SK-N-SH (cell line): Measurements from ENCODE around the gene NDUFS7. TPM values are rescaled to one million over a fixed set of nuclear protein-coding genes. Genes with fewer than 3 reads are reported as not detected.

Source experiments
- CTCF ChIA-PET: fragments of 300-600, 350-600 bp; formaldehyde crosslinking; extraction: SDS; loops from one replicate; lab custom pipeline; 2021; lab: Yijun Ruan, JAX
- POLR2A ChIA-PET: fragments of 350-600 bp; sonication (Branson Sonifier 250); formaldehyde crosslinking; extraction: SDS; loops from one replicate; lab custom pipeline; 2020; ENCODE audit warnings: antibody characterized with exemption, inconsistent platforms; lab: Yijun Ruan, JAX
- DNase-seq: peaks from one replicate; pipeline ENCODE4 v3.0.0; 2012
- H2AFZ ChIP-seq: fragments of 200-600 bp; sonication (generic); 2 replicates; pipeline ENCODE4 v1.8.1; 2016; ENCODE audit warnings: antibody characterized with exemption, mild to moderate bottlenecking, low read depth
- H3F3A ChIP-seq: fragments of 200-600 bp; sonication (generic); replicated peaks from 2 replicates; pipeline ENCODE3; 2016; ENCODE audit warnings: antibody characterized with exemption, mild to moderate bottlenecking; ENCODE audit not compliant: insufficient read depth
- H3K27ac ChIP-seq, 2 experiments: fragments of 200-500 bp in 1 of 2; fragments of 200-600 bp in 1 of 2; sonication (Bioruptor generic) in 1 of 2; sonication (generic), shearing (Covaris generic) in 1 of 2; 2 replicates each; pipeline versions ENCODE4 v1.5.1 to v1.6.1; 2014 to 2016; ENCODE audit warnings: low read depth in 2 of 2, inconsistent platforms in 1 of 2, low read length in 1 of 2, mild to moderate bottlenecking in 1 of 2, mixed read lengths in 1 of 2
- H3K27me3 ChIP-seq: fragments of 200-600 bp; sonication (generic), shearing (Covaris generic); 2 replicates; pipeline ENCODE4 v1.6.1; 2016; ENCODE audit warnings: mixed run types; ENCODE audit not compliant: insufficient read depth
- H3K36me3 ChIP-seq, 2 experiments: fragments of 200-500 bp in 1 of 2; fragments of 200-600 bp in 1 of 2; sonication (Bioruptor generic) in 1 of 2; sonication (generic) in 1 of 2; replicated peaks in 1 of 2; 2 replicates each; pipeline versions ENCODE3 to v1.5.1; 2014 to 2016; ENCODE audit warnings: low read length in 1 of 2, mild to moderate bottlenecking in 1 of 2; ENCODE audit not compliant: insufficient read depth in 2 of 2, control insufficient read depth in 1 of 2
- H3K4me1 ChIP-seq, 2 experiments: fragments of 200-500 bp in 1 of 2; fragments of 200-600 bp in 1 of 2; sonication (Bioruptor generic) in 1 of 2; sonication (generic), shearing (Covaris generic) in 1 of 2; 2 replicates each; pipeline versions ENCODE4 v1.5.1 to v1.6.1; 2014 to 2016; ENCODE audit warnings: low read depth in 1 of 2, low read length in 1 of 2, mixed run types in 1 of 2; ENCODE audit not compliant: insufficient read depth in 2 of 2, control insufficient read depth in 1 of 2
- H3K4me2 ChIP-seq: fragments of 200-600 bp; sonication (generic), shearing (Covaris generic); 2 replicates; pipeline ENCODE4 v1.6.1; 2017; ENCODE audit warnings: mixed run types
- H3K4me3 ChIP-seq, 2 experiments: fragments of 200-500 bp in 1 of 2; fragments of 200-600 bp in 1 of 2; sonication (Bioruptor generic) in 1 of 2; sonication (generic), shearing (Covaris generic) in 1 of 2; 2 replicates each; pipeline versions ENCODE4 v1.5.1 to v1.8.1; 2014 to 2016; ENCODE audit warnings: low read depth in 2 of 2, inconsistent platforms in 1 of 2, low read length in 1 of 2, mild to moderate bottlenecking in 1 of 2, mixed read lengths in 1 of 2, moderate library complexity in 1 of 2
- H3K79me2 ChIP-seq: fragments of 200-600 bp; sonication (generic); 2 replicates; pipeline ENCODE4 v1.8.1; 2017; ENCODE audit warnings: mild to moderate bottlenecking; ENCODE audit not compliant: insufficient read depth
- H3K9ac ChIP-seq: fragments of 200-600 bp; sonication (generic); 2 replicates; pipeline ENCODE4 v1.6.1; 2017; ENCODE audit warnings: mixed run types
- H3K9me2 ChIP-seq: fragments of 200-600 bp; sonication (generic); 2 replicates; pipeline ENCODE4 v1.6.1; 2017; ENCODE audit warnings: mixed run types
- H3K9me3 ChIP-seq: fragments of 200-600 bp; sonication (generic); 2 replicates; pipeline ENCODE4 v1.6.1; 2017; ENCODE audit warnings: mixed run types, mild to moderate bottlenecking, moderate library complexity
- H4K20me1 ChIP-seq: fragments of 200-600 bp; sonication (generic); 2 replicates; pipeline ENCODE4 v1.6.1; 2017; ENCODE audit warnings: mild to moderate bottlenecking, mixed run types; ENCODE audit not compliant: insufficient read depth
- ELF1 ChIP-seq: IDR thresholded peaks from 2 replicates; pipeline ENCODE4 v1.4.0; 2012
- EP300 ChIP-seq, 2 experiments: IDR thresholded peaks; 2 replicates each; pipeline versions ENCODE4 v1.4.0 to v1.6.1; 2012; ENCODE audit warnings: borderline replicate concordance in 1 of 2, low read depth in 1 of 2, low read length in 1 of 2
- FOSL2 ChIP-seq: IDR thresholded peaks from 2 replicates; pipeline ENCODE4 v1.4.0; 2012; ENCODE audit warnings: low read depth, mild to moderate bottlenecking, moderate library complexity, borderline replicate concordance
- FOXM1 ChIP-seq: IDR thresholded peaks from 2 replicates; pipeline ENCODE4 v1.4.0; 2012; ENCODE audit warnings: low read depth, mild to moderate bottlenecking
- GABPA ChIP-seq: IDR thresholded peaks from 2 replicates; pipeline ENCODE4 v1.4.0; 2012; ENCODE audit warnings: low read depth, mild to moderate bottlenecking
- JUND ChIP-seq: IDR thresholded peaks from 2 replicates; pipeline ENCODE4 v1.4.0; 2012
- MEF2A ChIP-seq: IDR thresholded peaks from 2 replicates; pipeline ENCODE4 v1.4.0; 2012; ENCODE audit warnings: low read depth, borderline replicate concordance
- NFIC ChIP-seq: IDR thresholded peaks from 2 replicates; pipeline ENCODE4 v1.4.0; 2012; ENCODE audit warnings: borderline replicate concordance
- POLR2AphosphoS5 ChIP-seq: IDR thresholded peaks from 2 replicates; pipeline ENCODE4 v1.6.1; 2012; ENCODE audit warnings: low read depth, low read length
- RAD21 ChIP-seq: IDR thresholded peaks from 2 replicates; pipeline ENCODE4 v1.6.1; 2012; ENCODE audit warnings: mild to moderate bottlenecking, low read length
- SIN3A ChIP-seq: IDR thresholded peaks from 2 replicates; pipeline ENCODE4 v1.6.1; 2012; ENCODE audit warnings: low read depth, mild to moderate bottlenecking, low read length, moderate library complexity, borderline replicate concordance
- SMC3 ChIP-seq: IDR thresholded peaks from 2 replicates; pipeline ENCODE4 v1.6.1; 2012; ENCODE audit warnings: low read depth, low read length, improper control_type of control experiment
- TCF12 ChIP-seq: IDR thresholded peaks from 2 replicates; pipeline ENCODE4 v1.4.0; 2012
- TEAD4 ChIP-seq: IDR thresholded peaks from 2 replicates; pipeline ENCODE4 v1.4.0; 2012; ENCODE audit warnings: mild to moderate bottlenecking, borderline replicate concordance; ENCODE audit not compliant: insufficient read depth
- WGBS: methylation state at CpG from one replicate; pipeline ENCODE4 v1.1.6; 2017; ENCODE audit warnings: low lambda C conversion rate; 5-methylcytosine and 5-hydroxymethylcytosine counted together
- polyA plus RNA-seq, 3 experiments: library from polyadenylated mRNA; depleted of rRNA; stranded (reverse); fragments of >200 nt; gene quantifications; 2 replicates each; pipeline ENCODE4 v1.2.3, GENCODE V29; 2012
- TF ChIP-seq, protein P1 (sequence below): fragments of 150-350 bp; IDR thresholded peaks from 2 replicates; pipeline ENCODE4 v1.6.1; 2017; ENCODE audit warnings: antibody characterized with exemption, low read length, low read depth, borderline replicate concordance
- TF ChIP-seq, protein P2 (sequence below): IDR thresholded peaks from 2 replicates; pipeline ENCODE4 v1.4.0; 2012; ENCODE audit warnings: low read depth, borderline replicate concordance
- TF ChIP-seq, protein P3 (sequence below): IDR thresholded peaks from 2 replicates; pipeline ENCODE4 v1.4.0; 2012; ENCODE audit warnings: low read depth
- TF ChIP-seq, protein P4 (sequence below): IDR thresholded peaks from 2 replicates; pipeline ENCODE4; 2012
- TF ChIP-seq, protein P5 (sequence below): IDR thresholded peaks from 2 replicates; pipeline ENCODE4 v1.4.0; 2012; ENCODE audit warnings: low read depth, borderline replicate concordance

NDUFS7 gene
- polyA plus RNA-seq, 1 of the 3 experiments (the other 2 are of a cell fraction): 66.4 TPM

DNA sequence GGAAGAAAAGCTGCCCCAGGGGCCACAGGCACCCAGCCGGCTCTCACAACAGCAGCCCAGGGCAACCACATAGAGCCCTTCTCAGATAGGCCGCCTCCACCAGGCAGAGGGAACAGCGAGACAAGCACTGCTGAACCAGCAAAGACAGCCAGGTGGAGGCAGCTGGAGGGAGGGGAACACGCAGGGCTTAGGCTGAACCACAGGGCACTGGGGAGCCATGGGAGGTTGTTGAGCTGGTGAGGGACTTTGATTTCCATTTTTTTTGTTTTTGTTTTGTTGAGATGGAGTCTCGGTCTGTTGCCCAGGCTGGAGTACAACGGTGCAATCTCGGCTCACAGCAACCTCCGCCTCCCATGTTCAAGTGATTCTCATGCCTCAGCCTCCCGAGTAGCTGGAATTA lies 14.1 kb downstream of the NDUFS7 start:
- H3K9me2 ChIP-seq: no peaks in the 10 kb centered on the region
- peaks cover 8% of the 10 kb centered on the region for H3F3A ChIP-seq
- H3K4me3 ChIP-seq: no peak overlapping the region
- H2AFZ ChIP-seq: no peak overlapping the region
- no peaks in the 10 kb centered on the region for H3K9me3 ChIP-seq
- TF ChIP-seq MEF2A: no peak
- TF ChIP-seq, protein P1, sequence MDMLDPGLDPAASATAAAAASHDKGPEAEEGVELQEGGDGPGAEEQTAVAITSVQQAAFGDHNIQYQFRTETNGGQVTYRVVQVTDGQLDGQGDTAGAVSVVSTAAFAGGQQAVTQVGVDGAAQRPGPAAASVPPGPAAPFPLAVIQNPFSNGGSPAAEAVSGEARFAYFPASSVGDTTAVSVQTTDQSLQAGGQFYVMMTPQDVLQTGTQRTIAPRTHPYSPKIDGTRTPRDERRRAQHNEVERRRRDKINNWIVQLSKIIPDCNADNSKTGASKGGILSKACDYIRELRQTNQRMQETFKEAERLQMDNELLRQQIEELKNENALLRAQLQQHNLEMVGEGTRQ: no peak
- no peak overlapping the region for H3K27ac ChIP-seq
- H3K36me3 ChIP-seq: peaks cover 0 to 5% of the 10 kb centered on the region in 2 experiments
- peaks cover 0 to 6% of the 10 kb centered on the region in 2 experiments; a peak in 1 of 4 replicates for H3K4me1 ChIP-seq
- no peaks in the 10 kb centered on the region for H3K27me3 ChIP-seq
- peaks cover 12% of the 10 kb centered on the region; the same call in 1 of the 2 replicates for H3K79me2 ChIP-seq
- no peaks in the 10 kb centered on the region for H4K20me1 ChIP-seq
- H3K9ac ChIP-seq: no peak overlapping the region
- POLR2A ChIA-PET: no interaction called here
- 96% methylated on average over 9 of the region's 9 CpGs for WGBS
- no peak overlapping the region for H3K4me2 ChIP-seq
- DNase-seq: no peak
- CTCF ChIA-PET: interaction anchor here (1.3 to 2.5 kb wide), 4 partner anchors 11 to 148 kb away, joined by 3 to 7 read pairs (median 6); no protein-coding TSS in a partner anchor

DNA sequence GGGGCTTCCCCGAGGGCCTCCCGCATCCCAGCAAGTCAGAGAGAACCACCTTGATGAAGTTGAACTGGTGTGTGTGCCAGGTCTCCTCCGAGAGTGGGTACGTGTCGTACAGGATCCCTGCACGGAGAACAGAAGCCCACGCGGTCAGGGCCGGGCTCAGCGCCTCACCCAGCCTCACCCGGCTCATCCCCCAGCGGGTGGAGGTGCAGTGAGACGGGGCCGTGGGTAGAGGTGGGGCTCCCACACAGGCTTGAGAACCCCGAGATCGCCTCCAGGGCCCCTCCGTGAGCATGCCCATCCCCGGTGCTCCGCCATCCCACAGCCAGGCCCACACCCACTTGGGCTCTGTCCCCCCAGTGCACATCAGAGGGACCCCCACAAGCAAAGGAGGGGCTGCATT lies 15.4 kb downstream of the NDUFS7 start:
- H3K36me3 ChIP-seq: no peaks in the 10 kb centered on the region
- H4K20me1 ChIP-seq: no peaks in the 10 kb centered on the region
- no peaks in the 10 kb centered on the region for H3K27me3 ChIP-seq
- no peak overlapping the region for H3K4me2 ChIP-seq
- no peak overlapping the region for H3K27ac ChIP-seq
- peaks cover 4% of the 10 kb centered on the region for H3F3A ChIP-seq
- H3K4me3 ChIP-seq: no peak overlapping the region
- ChIA-PET CTCF (interaction anchor here (2.1 kb wide), 1 partner anchor 84 kb away, joined by 7 read pairs; no protein-coding TSS in a partner anchor), POLR2A (no interaction called here)
- peaks cover 12% of the 10 kb centered on the region; the same call in 1 of the 2 replicates for H3K79me2 ChIP-seq
- H3K9me2 ChIP-seq: no peaks in the 10 kb centered on the region
- H3K9ac ChIP-seq: no peak overlapping the region
- no peaks in the 10 kb centered on the region for H3K9me3 ChIP-seq
- H2AFZ ChIP-seq: no peak overlapping the region
- no peak for TF ChIP-seq POLR2AphosphoS5
- TF ChIP-seq FOXM1: no peak
- TF ChIP-seq GABPA: no peak
- TF ChIP-seq NFIC: no peak
- TF ChIP-seq TEAD4: no peak
- no peak for TF ChIP-seq ELF1
- no peak for TF ChIP-seq JUND
- TF ChIP-seq EP300 (IDR thresholded peaks at IDR 0.05; ENCODE audit: borderline replicate concordance in 1 of 2, low read depth in 1 of 2, low read length in 1 of 2): no peak
- TF ChIP-seq SIN3A: no peak
- TF ChIP-seq, protein P2, sequence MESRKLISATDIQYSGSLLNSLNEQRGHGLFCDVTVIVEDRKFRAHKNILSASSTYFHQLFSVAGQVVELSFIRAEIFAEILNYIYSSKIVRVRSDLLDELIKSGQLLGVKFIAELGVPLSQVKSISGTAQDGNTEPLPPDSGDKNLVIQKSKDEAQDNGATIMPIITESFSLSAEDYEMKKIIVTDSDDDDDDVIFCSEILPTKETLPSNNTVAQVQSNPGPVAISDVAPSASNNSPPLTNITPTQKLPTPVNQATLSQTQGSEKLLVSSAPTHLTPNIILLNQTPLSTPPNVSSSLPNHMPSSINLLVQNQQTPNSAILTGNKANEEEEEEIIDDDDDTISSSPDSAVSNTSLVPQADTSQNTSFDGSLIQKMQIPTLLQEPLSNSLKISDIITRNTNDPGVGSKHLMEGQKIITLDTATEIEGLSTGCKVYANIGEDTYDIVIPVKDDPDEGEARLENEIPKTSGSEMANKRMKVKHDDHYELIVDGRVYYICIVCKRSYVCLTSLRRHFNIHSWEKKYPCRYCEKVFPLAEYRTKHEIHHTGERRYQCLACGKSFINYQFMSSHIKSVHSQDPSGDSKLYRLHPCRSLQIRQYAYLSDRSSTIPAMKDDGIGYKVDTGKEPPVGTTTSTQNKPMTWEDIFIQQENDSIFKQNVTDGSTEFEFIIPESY: no peak
- no peak for TF ChIP-seq SMC3
- TF ChIP-seq, protein P3, sequence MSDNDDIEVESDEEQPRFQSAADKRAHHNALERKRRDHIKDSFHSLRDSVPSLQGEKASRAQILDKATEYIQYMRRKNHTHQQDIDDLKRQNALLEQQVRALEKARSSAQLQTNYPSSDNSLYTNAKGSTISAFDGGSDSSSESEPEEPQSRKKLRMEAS: no peak
- no peak for TF ChIP-seq FOSL2
- TF ChIP-seq, protein P4, sequence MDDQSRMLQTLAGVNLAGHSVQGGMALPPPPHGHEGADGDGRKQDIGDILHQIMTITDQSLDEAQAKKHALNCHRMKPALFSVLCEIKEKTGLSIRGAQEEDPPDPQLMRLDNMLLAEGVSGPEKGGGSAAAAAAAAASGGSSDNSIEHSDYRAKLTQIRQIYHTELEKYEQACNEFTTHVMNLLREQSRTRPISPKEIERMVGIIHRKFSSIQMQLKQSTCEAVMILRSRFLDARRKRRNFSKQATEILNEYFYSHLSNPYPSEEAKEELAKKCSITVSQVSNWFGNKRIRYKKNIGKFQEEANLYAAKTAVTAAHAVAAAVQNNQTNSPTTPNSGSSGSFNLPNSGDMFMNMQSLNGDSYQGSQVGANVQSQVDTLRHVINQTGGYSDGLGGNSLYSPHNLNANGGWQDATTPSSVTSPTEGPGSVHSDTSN: no peak
- TF ChIP-seq, protein P1: no peak
- no peak for TF ChIP-seq TCF12
- TF ChIP-seq RAD21: no peak
- TF ChIP-seq, protein P5, sequence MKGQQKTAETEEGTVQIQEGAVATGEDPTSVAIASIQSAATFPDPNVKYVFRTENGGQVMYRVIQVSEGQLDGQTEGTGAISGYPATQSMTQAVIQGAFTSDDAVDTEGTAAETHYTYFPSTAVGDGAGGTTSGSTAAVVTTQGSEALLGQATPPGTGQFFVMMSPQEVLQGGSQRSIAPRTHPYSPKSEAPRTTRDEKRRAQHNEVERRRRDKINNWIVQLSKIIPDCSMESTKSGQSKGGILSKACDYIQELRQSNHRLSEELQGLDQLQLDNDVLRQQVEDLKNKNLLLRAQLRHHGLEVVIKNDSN: no peak
- WGBS: 92% methylated on average over 5 of the region's 19 CpGs
- no peak for DNase-seq
- H3K4me1 ChIP-seq: peaks cover 0 to 6% of the 10 kb centered on the region in 2 experiments; a peak in 1 of 4 replicates
